Hepatocyte (in vitro differentiated cells): Measurements from ENCODE around the gene MAST3. TPM values are rescaled to one million over a fixed set of nuclear protein-coding genes. Genes with fewer than 3 reads are reported as not detected.

Experiments
- DNase-seq: peaks from one replicate; pipeline ENCODE4 v3.0.0-alpha.2; 2016; ENCODE audit warnings: low spot score
- H2AFZ ChIP-seq: fragments of 200-600 bp; sonication (generic); 2 replicates; pipeline ENCODE4 v1.6.0; 2016; ENCODE audit warnings: antibody characterized with exemption, mild to moderate bottlenecking
- H3K27ac ChIP-seq: fragments of 200-600 bp; sonication (generic); 2 replicates; pipeline ENCODE4 v1.5.1; 2016; ENCODE audit warnings: mild to moderate bottlenecking
- H3K27me3 ChIP-seq: fragments of 200-600 bp; sonication (generic); 2 replicates; pipeline ENCODE4 v1.6.1; 2016
- H3K36me3 ChIP-seq: fragments of 200-600 bp; sonication (generic); replicated peaks from 2 replicates; pipeline ENCODE4 v1.5.1; 2016; ENCODE audit warnings: low read depth; ENCODE audit not compliant: insufficient read depth
- H3K4me1 ChIP-seq: fragments of 200-600 bp; sonication (generic); 2 replicates; pipeline ENCODE4 v1.5.1; 2016; ENCODE audit warnings: mild to moderate bottlenecking, moderate library complexity; ENCODE audit not compliant: insufficient read depth
- H3K4me2 ChIP-seq: fragments of 200-600 bp; sonication (generic); 2 replicates; pipeline ENCODE4 v1.6.0; 2016
- H3K4me3 ChIP-seq: fragments of 200-600 bp; sonication (generic); 2 replicates; pipeline ENCODE4 v1.5.1; 2016; ENCODE audit warnings: mild to moderate bottlenecking
- H3K79me2 ChIP-seq: fragments of 200-600 bp; sonication (generic); 2 replicates; pipeline ENCODE4 v1.6.0; 2017; ENCODE audit warnings: mild to moderate bottlenecking
- H3K9me2 ChIP-seq: fragments of 200-600 bp; sonication (generic); replicated peaks from 2 replicates; pipeline ENCODE4 v1.6.0; 2017; ENCODE audit warnings: mild to moderate bottlenecking; ENCODE audit not compliant: insufficient read depth
- H3K9me3 ChIP-seq: fragments of 200-600 bp; sonication (generic); 2 replicates; pipeline ENCODE4 v1.5.1; 2016; ENCODE audit warnings: low read depth, mild to moderate bottlenecking
- H4K20me1 ChIP-seq: fragments of 200-600 bp; sonication (generic); 2 replicates; pipeline ENCODE4 v1.6.0; 2016; ENCODE audit warnings: mild to moderate bottlenecking; ENCODE audit not compliant: insufficient read depth, poor library complexity, severe bottlenecking
- EZH2 ChIP-seq: fragments of 200-600 bp; sonication (generic); IDR thresholded peaks from 2 replicates; pipeline ENCODE4 v1.6.1; 2016; ENCODE audit warnings: antibody characterized with exemption, mild to moderate bottlenecking, borderline replicate concordance
- EZH2phosphoT487 ChIP-seq: fragments of 200-600 bp; sonication (generic); IDR thresholded peaks from one replicate; pipeline ENCODE4 v1.6.1; 2018; ENCODE audit warnings: antibody characterized with exemption, mild to moderate bottlenecking, low read depth, moderate library complexity; ENCODE audit not compliant: unreplicated experiment, severe bottlenecking
- WGBS: methylation state at CpG from one replicate; pipeline ENCODE4 v1.1.6; 2016; ENCODE audit warnings: low lambda C conversion rate; ENCODE audit errors: missing lambda C conversion rate; 5-methylcytosine and 5-hydroxymethylcytosine counted together
- polyA plus RNA-seq: library from polyadenylated mRNA; unstranded; fragments of >200 nt; fragmentation: Nextera tagmentation; extraction: Ambion mirVana; gene quantifications from 2 replicates; pipeline ENCODE4 v1.2.1, GENCODE V29; 2016
- total RNA-seq: library from RNA; depleted of rRNA; stranded (reverse); fragments of >200 nt; gene quantifications from 2 replicates; pipeline ENCODE4 v1.2.3, GENCODE V29; 2014
- TF ChIP-seq, protein P1 (sequence below): fragments of 200-600 bp; sonication (generic); IDR thresholded peaks from 2 replicates; pipeline ENCODE4 v1.5.1; 2016; ENCODE audit warnings: antibody characterized with exemption, mild to moderate bottlenecking; ENCODE audit not compliant: poor library complexity

MAST3 gene
- total and polyA plus RNA-seq, 2 experiments from 2014 or later: 9.7 to 10.3 TPM

DNA sequence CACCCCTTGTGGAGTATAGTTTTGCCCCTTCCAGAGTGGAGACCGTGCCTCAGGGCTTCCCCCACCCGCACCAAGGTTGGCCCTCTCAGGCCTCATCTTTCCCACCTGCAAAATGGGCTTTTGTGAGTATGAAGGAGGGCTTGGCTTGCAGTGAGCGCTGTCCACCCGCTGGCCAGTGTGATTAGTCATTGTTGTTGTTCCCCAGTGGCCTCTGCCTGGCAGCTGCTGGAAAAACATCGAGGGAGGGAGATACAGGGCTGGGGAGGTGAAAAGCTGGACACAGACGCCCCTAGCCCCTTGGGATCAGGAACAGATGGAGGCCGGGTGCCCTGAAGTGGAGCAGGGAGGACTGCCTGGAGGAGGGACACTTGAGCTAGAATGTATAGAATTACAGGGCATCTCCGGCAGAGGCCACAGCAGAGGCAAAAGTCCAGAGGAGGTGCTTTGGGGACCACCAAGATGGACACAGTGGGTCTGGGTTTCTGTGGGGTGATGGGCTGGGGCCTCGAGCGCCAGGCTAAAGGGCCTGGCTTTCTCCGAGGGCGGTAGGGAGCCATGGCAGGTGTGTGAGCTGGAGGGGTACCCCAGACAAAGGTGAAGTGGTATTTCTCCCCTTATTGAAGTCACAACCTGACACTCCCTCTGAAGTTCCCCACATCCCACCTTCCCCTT is 6.9 kb upstream of the MAST3 start:
- Histone ChIP-seq H3K9me3 (no peaks in the 10 kb centered on the region), H3K36me3 (no peaks in the 10 kb centered on the region), H3K27me3 (no peaks in the 10 kb centered on the region), H3K4me1 (no peaks in the 10 kb centered on the region), H2AFZ (no peak overlapping the region), H3K79me2 (no peaks in the 10 kb centered on the region), H3K27ac (no peak overlapping the region), H3K9me2 (no peaks in the 10 kb centered on the region), H4K20me1 (no peaks in the 10 kb centered on the region), H3K4me3 (no peak overlapping the region), H3K4me2 (no peak overlapping the region)
- DNase-seq: no peak
- TF ChIP-seq, protein P1, sequence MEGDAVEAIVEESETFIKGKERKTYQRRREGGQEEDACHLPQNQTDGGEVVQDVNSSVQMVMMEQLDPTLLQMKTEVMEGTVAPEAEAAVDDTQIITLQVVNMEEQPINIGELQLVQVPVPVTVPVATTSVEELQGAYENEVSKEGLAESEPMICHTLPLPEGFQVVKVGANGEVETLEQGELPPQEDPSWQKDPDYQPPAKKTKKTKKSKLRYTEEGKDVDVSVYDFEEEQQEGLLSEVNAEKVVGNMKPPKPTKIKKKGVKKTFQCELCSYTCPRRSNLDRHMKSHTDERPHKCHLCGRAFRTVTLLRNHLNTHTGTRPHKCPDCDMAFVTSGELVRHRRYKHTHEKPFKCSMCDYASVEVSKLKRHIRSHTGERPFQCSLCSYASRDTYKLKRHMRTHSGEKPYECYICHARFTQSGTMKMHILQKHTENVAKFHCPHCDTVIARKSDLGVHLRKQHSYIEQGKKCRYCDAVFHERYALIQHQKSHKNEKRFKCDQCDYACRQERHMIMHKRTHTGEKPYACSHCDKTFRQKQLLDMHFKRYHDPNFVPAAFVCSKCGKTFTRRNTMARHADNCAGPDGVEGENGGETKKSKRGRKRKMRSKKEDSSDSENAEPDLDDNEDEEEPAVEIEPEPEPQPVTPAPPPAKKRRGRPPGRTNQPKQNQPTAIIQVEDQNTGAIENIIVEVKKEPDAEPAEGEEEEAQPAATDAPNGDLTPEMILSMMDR: no peak
- TF ChIP-seq EZH2phosphoT487: no peak
- no peak for TF ChIP-seq EZH2
- WGBS: 83% methylated on average over 12 of the region's 12 CpGs

DNA sequence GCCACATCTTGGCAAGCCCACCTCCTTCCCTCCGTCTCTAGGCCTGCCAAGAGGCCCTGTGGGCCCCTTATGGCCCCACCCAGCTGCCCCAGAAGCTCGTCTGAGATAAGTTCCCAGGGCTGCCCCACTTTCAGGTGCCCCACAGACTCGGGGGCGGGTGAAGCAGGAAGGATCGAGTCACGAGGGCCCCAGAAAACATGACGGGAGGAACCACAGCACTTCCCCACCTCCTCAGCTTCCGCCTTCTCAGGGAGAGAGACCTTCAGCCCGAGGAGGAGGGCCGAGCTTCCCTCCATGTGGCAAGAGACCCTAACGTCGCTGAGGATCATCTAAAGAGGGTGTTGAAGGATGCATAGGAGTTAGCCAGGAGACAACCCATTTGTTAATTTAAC is 6.4 kb upstream of the MAST3 start:
- Histone ChIP-seq H3K36me3 (no peaks in the 10 kb centered on the region), H3K27ac (no peak overlapping the region), H3K4me1 (no peaks in the 10 kb centered on the region), H4K20me1 (no peaks in the 10 kb centered on the region), H2AFZ (no peak overlapping the region), H3K4me3 (no peak overlapping the region), H3K4me2 (no peak overlapping the region), H3K9me2 (no peaks in the 10 kb centered on the region), H3K27me3 (no peaks in the 10 kb centered on the region), H3K79me2 (no peaks in the 10 kb centered on the region), H3K9me3 (no peaks in the 10 kb centered on the region)
- 80% methylated on average over 12 of the region's 12 CpGs for WGBS
- DNase-seq: no peak
- TF ChIP-seq EZH2 (no peak), EZH2phosphoT487 (no peak)
- TF ChIP-seq, protein P1: no peak

DNA sequence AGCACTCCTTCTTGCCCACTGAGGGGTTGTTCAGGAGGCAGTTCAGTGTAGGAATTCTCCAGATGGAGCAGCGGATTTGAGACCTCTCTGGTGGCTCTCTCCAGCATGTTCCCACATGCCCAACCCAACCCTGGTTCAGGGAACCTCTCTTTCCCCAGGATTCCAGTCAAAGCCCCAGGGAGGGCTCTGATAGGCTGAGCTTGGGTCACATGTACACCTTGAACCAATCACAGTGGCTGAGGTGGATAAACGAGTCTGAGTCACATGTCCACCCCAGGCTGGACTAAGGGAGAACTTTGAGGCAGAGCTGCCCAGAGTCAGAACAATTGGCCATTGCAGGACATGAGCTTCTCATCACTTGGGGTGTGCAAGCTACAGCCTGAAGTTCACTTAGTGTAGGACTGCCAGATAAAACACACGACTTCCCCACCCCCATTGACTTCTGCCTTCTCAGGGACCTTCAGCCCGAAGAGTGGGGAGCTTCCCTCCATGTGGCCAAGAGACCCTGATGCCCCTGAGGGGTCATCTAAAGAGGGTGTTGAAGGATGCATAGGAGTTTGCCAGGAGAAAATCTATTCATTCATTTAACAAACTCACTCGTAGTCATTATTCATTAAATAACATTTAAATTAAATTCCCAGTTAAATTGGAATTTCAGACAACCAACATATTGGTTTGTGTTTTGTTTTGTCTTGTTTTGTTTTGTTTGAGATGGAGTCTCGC is 4.0 kb upstream of the MAST3 start:
- whole genome bisulfite sequencing: 81% methylated on average over 6 of the region's 6 CpGs
- Histone ChIP-seq H3K4me2 (no peak overlapping the region), H3K4me1 (peaks cover 5% of the 10 kb centered on the region), H3K4me3 (no peak overlapping the region), H3K9me3 (no peaks in the 10 kb centered on the region), H3K79me2 (no peaks in the 10 kb centered on the region), H2AFZ (no peak overlapping the region), H3K9me2 (no peaks in the 10 kb centered on the region), H3K27me3 (peaks cover 8% of the 10 kb centered on the region), H3K27ac (no peak overlapping the region), H3K36me3 (no peaks in the 10 kb centered on the region), H4K20me1 (no peaks in the 10 kb centered on the region)
- TF ChIP-seq EZH2phosphoT487: no peak
- TF ChIP-seq, protein P1: no peak
- no peak for TF ChIP-seq EZH2
- no peak for DNase-seq
